B cell (primary cell): ENCODE data around the gene ACSL1. TPM values are rescaled to one million over a fixed set of nuclear protein-coding genes. Genes with fewer than 3 reads are reported as not detected.

ENCODE experiments used
- ATAC-seq: fragments of 200-7000 bp; cut with Tn5 transposase; one replicate; pipeline ENCODE4 v1.10.0; 2021; ENCODE audit warnings: low read depth, mild to moderate bottlenecking, moderate number of reproducible peaks, moderate library complexity
- CTCF ChIA-PET: fragments of 350-600 bp; sonication (Branson Sonifier 250); formaldehyde crosslinking; loops from one replicate; lab custom pipeline; 2021; ENCODE audit warnings: antibody characterized with exemption, inconsistent platforms; lab: Charles Lee
- POLR2A ChIA-PET: fragments of 350-600 bp; sonication (Branson Sonifier 250); formaldehyde crosslinking; loops from one replicate; lab custom pipeline; 2021; ENCODE audit warnings: antibody characterized with exemption; lab: Charles Lee
- DNase-seq: peaks from one replicate; pipeline ENCODE4 v3.0.0; 2013
- H2AFZ ChIP-seq: 2 replicates; pipeline ENCODE4 v1.6.1; 2012; ENCODE audit warnings: mild to moderate bottlenecking, low read depth, low read length; ENCODE audit not compliant: insufficient read depth, poor library complexity, severe bottlenecking
- H3K27ac ChIP-seq, 2 donors: 1 replicate in 1 of 2; 2 replicates in 1 of 2; pipeline ENCODE4 v1.5.1; 2012 to 2013; ENCODE audit warnings: low read length in 2 of 2, mild to moderate bottlenecking in 2 of 2, moderate library complexity in 1 of 2
- H3K27me3 ChIP-seq, 4 experiments: fragments of 200-600 bp in 1 of 4; sonication (generic) in 1 of 4; replicated peaks in 1 of 4; 1 replicate in 2 of 4; 2 replicates in 2 of 4; pipeline versions ENCODE4 v1.6.1 to v1.7.0; 2013 to 2016; ENCODE audit warnings: low read length in 3 of 4, mild to moderate bottlenecking in 2 of 4, mixed read lengths in 1 of 4, moderate library complexity in 1 of 4; ENCODE audit not compliant: insufficient read depth in 4 of 4, control insufficient read depth in 3 of 4; ENCODE audit errors: control extremely low read depth in 1 of 4
- H3K36me3 ChIP-seq, 2 experiments: replicated peaks in 1 of 2; 1 replicate in 1 of 2; 2 replicates in 1 of 2; pipeline versions ENCODE4 v1.6.1 to v1.7.1; 2013; ENCODE audit warnings: low read length in 1 of 2; ENCODE audit not compliant: insufficient read depth in 2 of 2, control insufficient read depth in 1 of 2; ENCODE audit errors: control extremely low read depth in 1 of 2, extremely low read depth in 1 of 2
- H3K4me1 ChIP-seq, 2 donors: fragments of 200-600 bp in 1 of 2; sonication (generic) in 1 of 2; 1 replicate in 1 of 2; 2 replicates in 1 of 2; pipeline versions ENCODE4 v1.5.1 to v1.6.1; 2013 to 2017; ENCODE audit warnings: low read length in 2 of 2; ENCODE audit not compliant: control insufficient read depth in 2 of 2, insufficient read depth in 2 of 2
- H3K4me2 ChIP-seq: replicated peaks from 2 replicates; pipeline ENCODE3; 2012; ENCODE audit warnings: mild to moderate bottlenecking, low read depth, low read length; ENCODE audit not compliant: poor library complexity, severe bottlenecking
- H3K4me3 ChIP-seq, 5 experiments: fragments of 200-600 bp in 1 of 5; sonication (generic) in 1 of 5; 1 replicate in 3 of 5; 2 replicates in 2 of 5; pipeline versions ENCODE4 v1.5.1 to v1.7.0; 2011 to 2016; ENCODE audit warnings: low read length in 4 of 5, mild to moderate bottlenecking in 4 of 5, low read depth in 2 of 5, control low read depth in 1 of 5, moderate library complexity in 1 of 5; ENCODE audit not compliant: insufficient read depth in 1 of 5; ENCODE audit errors: control extremely low read depth in 1 of 5, extremely low read depth in 1 of 5
- H3K79me2 ChIP-seq: fragments of 200-600 bp; sonication (generic); one replicate; pipeline ENCODE4 v1.6.0; 2016; ENCODE audit warnings: low read length; ENCODE audit not compliant: control insufficient read depth, insufficient read depth
- H3K9ac ChIP-seq: fragments of 200-600 bp; sonication (generic); 2 replicates; pipeline ENCODE4 v1.6.1; 2017; ENCODE audit warnings: mild to moderate bottlenecking, low read length, moderate library complexity
- H3K9me3 ChIP-seq, 3 donors: one replicate each; pipeline versions ENCODE4 v1.6.1 to v1.7.1; 2013; ENCODE audit warnings: low read length in 2 of 3; ENCODE audit not compliant: control insufficient read depth in 2 of 3, insufficient read depth in 1 of 3; ENCODE audit errors: control extremely low read depth in 1 of 3
- H4K20me1 ChIP-seq: 2 replicates; pipeline ENCODE4 v1.6.0; 2012; ENCODE audit warnings: mild to moderate bottlenecking, low read length; ENCODE audit not compliant: insufficient read depth, control insufficient read depth, poor library complexity, severe bottlenecking
- H3K27ac Mint-ChIP-seq: one replicate; pipeline ENCODE4 v1.8.0; 2021; ENCODE audit warnings: mixed read lengths
- H3K27me3 Mint-ChIP-seq: one replicate; pipeline ENCODE4 v1.8.0; 2021; ENCODE audit warnings: mixed read lengths
- H3K4me1 Mint-ChIP-seq: one replicate; pipeline ENCODE4 v1.8.0; 2021; ENCODE audit warnings: mixed read lengths
- H3K4me3 Mint-ChIP-seq: one replicate; pipeline ENCODE4 v1.8.0; 2021; ENCODE audit warnings: mixed read lengths
- H3K9me3 Mint-ChIP-seq: one replicate; pipeline ENCODE4 v1.8.0; 2022; ENCODE audit warnings: mixed read lengths; ENCODE audit not compliant: insufficient read depth
- EZH2 ChIP-seq: IDR thresholded peaks from 2 replicates; pipeline ENCODE4 v1.6.1; 2012; ENCODE audit warnings: borderline replicate concordance, low read depth, mild to moderate bottlenecking, moderate library complexity, low read length; ENCODE audit not compliant: insufficient read depth, poor library complexity, severe bottlenecking
- WGBS: methylation state at CpG from one replicate; pipeline ENCODE4 v1.1.5; 2013; ENCODE audit warnings: missing lambda C conversion rate; ENCODE audit not compliant: insufficient coverage; 5-methylcytosine and 5-hydroxymethylcytosine counted together
- intact Hi-C: fragments of 100-400 bp; cut with micrococcal nuclease; formaldehyde crosslinking; loops from one replicate; pipeline ENCODE4 v1.10.0; 2022
- polyA plus RNA-seq: library from polyadenylated mRNA; depleted of rRNA; stranded (reverse); fragments of >200 nt; gene quantifications from 2 replicates; pipeline ENCODE4 v1.2.3, GENCODE V29; 2012
- total RNA-seq, 2 donors: library from RNA; stranded (reverse); fragments of 120-200 nt in 1 of 2; gene quantifications; 1 replicate in 1 of 2; 2 replicates in 1 of 2; pipeline versions ENCODE4 v1.2.3 to v1.2.4, GENCODE V29; 2013 to 2022
- TF ChIP-seq, protein P1 (sequence below): fragments of 200-600 bp; IDR thresholded peaks from one replicate; pipeline ENCODE4 v1.8.0; 2022; ENCODE audit warnings: antibody characterized with exemption, mild to moderate bottlenecking

The ACSL1 gene
- total and polyA plus RNA-seq, 2 donors (not counting 1 experiment from before 2014, with no cell fraction given), result 6.6 to 31.8 TPM

DNA sequence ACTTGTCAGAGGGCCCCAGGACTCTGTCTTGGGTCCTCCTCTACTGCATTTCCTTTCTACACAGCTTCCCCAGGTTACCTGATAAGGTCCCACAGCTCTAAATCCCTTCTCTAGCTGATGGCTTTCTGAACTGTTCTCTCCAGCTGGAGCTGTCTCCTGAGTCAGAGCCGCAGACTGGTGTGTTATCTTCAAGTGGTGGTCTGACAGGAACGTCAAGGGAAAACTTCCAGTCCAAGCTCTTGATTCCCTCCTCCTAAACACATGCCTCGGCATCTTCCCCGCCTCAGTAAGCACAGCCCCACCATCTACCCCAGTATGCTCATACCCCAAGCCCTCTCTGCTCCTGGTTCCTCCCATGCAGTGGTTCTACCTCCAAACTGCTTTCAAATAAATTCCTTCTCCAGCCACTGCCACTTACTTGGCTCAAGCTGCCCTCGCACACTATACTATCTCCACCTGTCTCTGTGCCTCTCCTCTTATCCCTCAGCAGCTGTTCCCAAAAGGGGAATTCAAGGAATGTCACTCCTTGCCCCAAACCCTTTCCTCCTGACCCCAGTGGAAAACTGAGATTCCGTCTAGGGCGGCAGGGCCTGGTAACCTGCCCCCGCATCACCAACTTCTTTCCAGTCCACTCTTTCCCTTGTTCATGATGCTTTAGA is 74.7 kb downstream of the ACSL1 start:
- no peaks in the 10 kb centered on the region for H3K9me3 Mint-ChIP-seq

DNA sequence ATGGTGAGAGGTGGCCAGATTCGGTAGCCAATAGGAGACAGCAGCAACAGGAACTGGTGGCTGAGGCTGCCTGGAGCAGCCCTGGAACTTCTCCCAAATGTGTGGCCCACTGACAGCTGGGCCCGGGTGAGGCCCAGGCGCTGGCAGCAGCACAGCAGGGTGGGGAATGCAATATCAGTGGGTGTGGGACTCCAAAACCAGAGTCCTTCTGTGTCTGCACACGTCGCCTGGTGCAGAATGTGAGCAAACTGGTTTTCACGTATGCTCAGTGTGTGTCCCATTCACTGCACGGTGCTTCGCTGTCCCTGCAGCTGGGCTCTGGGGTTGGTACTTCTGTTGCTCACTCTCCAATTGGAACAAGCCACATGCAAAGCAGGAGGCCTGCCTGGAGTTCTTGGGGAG is 77.5 kb downstream of the ACSL1 start:
- Histone ChIP-seq H3K4me2 (no peak overlapping the region), H3K9ac (no peak overlapping the region), H4K20me1 (no peaks in the 10 kb centered on the region), H3K27ac (no peak overlapping the region), H3K79me2 (no peaks in the 10 kb centered on the region), H3K27me3 (no peaks in the 10 kb centered on the region), H3K4me1 (peaks cover 8 to 12% of the 10 kb centered on the region in 2 donors), H3K36me3 (no peaks in the 10 kb centered on the region), H3K9me3 (no peaks in the 10 kb centered on the region), H3K4me3 (no peak overlapping the region), H2AFZ (no peak overlapping the region)
- CTCF ChIA-PET, result interaction anchor here (0.6 to 3.3 kb wide), 2 partner anchors 108 to 234 kb away, joined by 5 to 24 read pairs; no protein-coding TSS in a partner anchor
- intact Hi-C loops, result loop anchor here (5.0 to 10.0 kb wide), 4 partner anchors 79 to 1287 kb away; partner anchors contain the start of gene ACSL1
- no peaks in the 10 kb centered on the region for H3K27me3 Mint-ChIP-seq
- no peak overlapping the region for H3K4me3 Mint-ChIP-seq
- TF ChIP-seq, protein P1, sequence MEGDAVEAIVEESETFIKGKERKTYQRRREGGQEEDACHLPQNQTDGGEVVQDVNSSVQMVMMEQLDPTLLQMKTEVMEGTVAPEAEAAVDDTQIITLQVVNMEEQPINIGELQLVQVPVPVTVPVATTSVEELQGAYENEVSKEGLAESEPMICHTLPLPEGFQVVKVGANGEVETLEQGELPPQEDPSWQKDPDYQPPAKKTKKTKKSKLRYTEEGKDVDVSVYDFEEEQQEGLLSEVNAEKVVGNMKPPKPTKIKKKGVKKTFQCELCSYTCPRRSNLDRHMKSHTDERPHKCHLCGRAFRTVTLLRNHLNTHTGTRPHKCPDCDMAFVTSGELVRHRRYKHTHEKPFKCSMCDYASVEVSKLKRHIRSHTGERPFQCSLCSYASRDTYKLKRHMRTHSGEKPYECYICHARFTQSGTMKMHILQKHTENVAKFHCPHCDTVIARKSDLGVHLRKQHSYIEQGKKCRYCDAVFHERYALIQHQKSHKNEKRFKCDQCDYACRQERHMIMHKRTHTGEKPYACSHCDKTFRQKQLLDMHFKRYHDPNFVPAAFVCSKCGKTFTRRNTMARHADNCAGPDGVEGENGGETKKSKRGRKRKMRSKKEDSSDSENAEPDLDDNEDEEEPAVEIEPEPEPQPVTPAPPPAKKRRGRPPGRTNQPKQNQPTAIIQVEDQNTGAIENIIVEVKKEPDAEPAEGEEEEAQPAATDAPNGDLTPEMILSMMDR, result no peak
- TF ChIP-seq EZH2, result no peak
- POLR2A ChIA-PET, result no interaction called here
- ATAC-seq, result no peak
- WGBS, result 92% methylated on average over 8 of the region's 8 CpGs
- peaks cover 11% of the 10 kb centered on the region for H3K4me1 Mint-ChIP-seq
- no peak overlapping the region for H3K27ac Mint-ChIP-seq
- H3K9me3 Mint-ChIP-seq, result no peaks in the 10 kb centered on the region
- no peak for DNase-seq

More for the DNA sequence above, 74.7 kb downstream of the ACSL1 start:
- no peaks in the 10 kb centered on the region for H3K27me3 ChIP-seq
- H3K27ac ChIP-seq, result no peak overlapping the region
- H3K4me3 ChIP-seq, result no peak overlapping the region
- H3K4me1 Mint-ChIP-seq, result peaks cover 6% of the 10 kb centered on the region
- no peaks in the 10 kb centered on the region for H3K27me3 Mint-ChIP-seq
- DNase-seq, result no peak
- TF ChIP-seq, protein P1, result no peak
- TF ChIP-seq EZH2, result no peak
- H3K36me3 ChIP-seq, result peaks cover 0 to 3% of the 10 kb centered on the region in 2 experiments
- H4K20me1 ChIP-seq, result no peaks in the 10 kb centered on the region
- 99% methylated on average over 7 of the region's 8 CpGs for WGBS
- no peak overlapping the region for H2AFZ ChIP-seq
- H3K9me3 ChIP-seq, result no peaks in the 10 kb centered on the region
- H3K9ac ChIP-seq, result no peak overlapping the region
- H3K4me3 Mint-ChIP-seq, result no peak overlapping the region
- H3K79me2 ChIP-seq, result no peaks in the 10 kb centered on the region
- peaks cover 6% of the 10 kb centered on the region in 2 donors for H3K4me1 ChIP-seq
- ChIA-PET POLR2A (no interaction called here), CTCF (interaction anchor here (1.2 kb wide), 1 partner anchor 233 kb away, joined by 3 read pairs; no protein-coding TSS in a partner anchor)
- intact Hi-C loops, result no loop called here
- no peak overlapping the region for H3K27ac Mint-ChIP-seq
- no peak for ATAC-seq
- H3K4me2 ChIP-seq, result no peak overlapping the region
